Astrocyte of the cerebellum (primary cell): ENCODE measurements around the gene CD52.

Source experiments
- DNase-seq: peaks from one replicate; pipeline ENCODE4 v3.0.0-alpha.2; 2011; ENCODE audit warnings: low read depth
- H3K4me3 ChIP-seq: 2 replicates; pipeline ENCODE4 v1.5.1; 2011; ENCODE audit warnings: mild to moderate bottlenecking, low read depth, low read length, moderate library complexity
- CTCF ChIP-seq: IDR thresholded peaks from 2 replicates; pipeline ENCODE4 v1.5.1; 2012; ENCODE audit warnings: low read length, low read depth, moderate library complexity, mild to moderate bottlenecking; ENCODE audit errors: missing control alignments
- in situ Hi-C: cut with HindIII; loops from 2 replicates; pipeline ENCODE4 v1.10.0; 2017; ENCODE audit warnings: low sequenced_read_pairs

The CD52 gene

GRCh38 chr1:26335774-26336476, 18.2 kb downstream of the CD52 start:
- no peak for DNase-seq
- in situ Hi-C loops: loop anchor here (5.0 kb wide), 1 partner anchor 64 kb away; no protein-coding TSS in a partner anchor
- peak overlapping the region; percentile 49 for H3K4me3 ChIP-seq
- no peak for TF ChIP-seq CTCF

GRCh38 chr1:26336477-26337205, 18.9 kb downstream of the CD52 start:
- DNase-seq: no peak
- peak overlapping the region; percentile 49 for H3K4me3 ChIP-seq
- no peak for TF ChIP-seq CTCF
- in situ Hi-C loops: loop anchor here (5.0 kb wide), 1 partner anchor 64 kb away; no protein-coding TSS in a partner anchor

- TF ChIP-seq CTCF: no peak
- H3K4me3 ChIP-seq: no peak overlapping the region
- DNase-seq: no peak
- in situ Hi-C loops: loop anchor here (5.0 kb wide), 1 partner anchor 65 kb away; no protein-coding TSS in a partner anchor
These were observed 19.4 kb downstream of the CD52 start for GRCh38 chr1:26337206-26337535.

- no peak for TF ChIP-seq CTCF
- in situ Hi-C loops: loop anchor here (5.0 kb wide), 1 partner anchor 65 kb away; no protein-coding TSS in a partner anchor
- no peak overlapping the region for H3K4me3 ChIP-seq
- no peak for DNase-seq
These were observed 19.9 kb downstream of the CD52 start for GRCh38 chr1:26337625-26338024.

- DNase-seq: no peak
- no peak overlapping the region for H3K4me3 ChIP-seq
- in situ Hi-C loops: loop anchor here (5.0 kb wide), 1 partner anchor 66 kb away; no protein-coding TSS in a partner anchor
- TF ChIP-seq CTCF: no peak
These were observed 20.9 kb downstream of the CD52 start for GRCh38 chr1:26338670-26339069.

- no peak for DNase-seq
- TF ChIP-seq CTCF: no peak
- no peak overlapping the region for H3K4me3 ChIP-seq
- in situ Hi-C loops: no loop called here
These were observed 22.3 kb downstream of the CD52 start for GRCh38 chr1:26340047-26340481.
